ENCODE data around the gene COMT.
A peak's percentile ranks its signal among the peaks of the same experiment; 100 is the strongest.

Gene COMT

GRCh38 chr22:19961868-19962245, 20.3 kb downstream of the COMT start:
- in situ Hi-C loops (cut with HindIII; ENCODE audit: low pct_ligation_motif_present, low sequenced_read_pairs): no loop called here
- H3K36me3 ChIP-seq (replicated peaks): peaks cover 15% of the 10 kb centered on the region
- no peak for DNase-seq
- H3K27ac ChIP-seq: no peak overlapping the region
- TF ChIP-seq CTCF (IDR thresholded peaks at IDR 0.05; ENCODE audit: low read depth, low read length, missing control alignments): no peak
- no peak overlapping the region for H3K4me3 ChIP-seq (ENCODE audit: low read depth, low read length)
- H3K27me3 ChIP-seq (replicated peaks): no peaks in the 10 kb centered on the region

GRCh38 chr22:19962246-19962908, 20.8 kb downstream of the COMT start:
- TF ChIP-seq CTCF (IDR thresholded peaks at IDR 0.05; ENCODE audit: low read depth, low read length, missing control alignments): peak; percentile 81
- Histone ChIP-seq H3K36me3 (replicated peaks) (peaks cover 20% of the 10 kb centered on the region), H3K27me3 (replicated peaks) (no peaks in the 10 kb centered on the region), H3K27ac (no peak overlapping the region), H3K4me3 (ENCODE audit: low read depth, low read length) (no peak overlapping the region)
- DNase-seq: peak; percentile 68
- in situ Hi-C loops (cut with HindIII; ENCODE audit: low pct_ligation_motif_present, low sequenced_read_pairs): no loop called here

GRCh38 chr22:19962909-19963806, 21.6 kb downstream of the COMT start:
- Histone ChIP-seq H3K4me3 (ENCODE audit: low read depth, low read length) (no peak overlapping the region), H3K36me3 (replicated peaks) (peaks cover 28% of the 10 kb centered on the region)
- in situ Hi-C loops (cut with HindIII; ENCODE audit: low pct_ligation_motif_present, low sequenced_read_pairs): no loop called here

GRCh38 chr22:19963863-19964642, 22.5 kb downstream of the COMT start:
- no peak for DNase-seq
- TF ChIP-seq CTCF (IDR thresholded peaks at IDR 0.05; ENCODE audit: low read depth, low read length, missing control alignments): no peak
- Histone ChIP-seq H3K27ac (no peak overlapping the region), H3K4me3 (ENCODE audit: low read depth, low read length) (no peak overlapping the region), H3K36me3 (replicated peaks) (peaks cover 35% of the 10 kb centered on the region), H3K27me3 (replicated peaks) (no peaks in the 10 kb centered on the region)
- in situ Hi-C loops (cut with HindIII; ENCODE audit: low pct_ligation_motif_present, low sequenced_read_pairs): no loop called here

More at GRCh38 chr22:19962909-19963806, 21.6 kb downstream of the COMT start:
- Histone ChIP-seq H3K27me3 (replicated peaks) (no peaks in the 10 kb centered on the region), H3K27ac (no peak overlapping the region)
- DNase-seq: peak; percentile 44
- TF ChIP-seq CTCF (IDR thresholded peaks at IDR 0.05; ENCODE audit: low read depth, low read length, missing control alignments): no peak

GRCh38 chr22:19964701-19965386, 23.3 kb downstream of the COMT start:
- no peak for TF ChIP-seq CTCF (IDR thresholded peaks at IDR 0.05; ENCODE audit: low read depth, low read length, missing control alignments)
- Histone ChIP-seq H3K36me3 (replicated peaks) (peaks cover 37% of the 10 kb centered on the region), H3K27ac (no peak overlapping the region), H3K4me3 (ENCODE audit: low read depth, low read length) (no peak overlapping the region), H3K27me3 (replicated peaks) (no peaks in the 10 kb centered on the region)
- no peak for DNase-seq
- in situ Hi-C loops (cut with HindIII; ENCODE audit: low pct_ligation_motif_present, low sequenced_read_pairs): no loop called here

All from brain microvascular endothelial cell (primary cell).